Stimulated activated CD4-positive, alpha-beta T cell treated with anti-CD3 and anti-CD28 coated beads, Interleukin-4, amount 100 ng/mL, for 4 hours (primary cell): ENCODE data around the gene RERE.
"Not testable (repeated sequence)": the region's sequence is repeated elsewhere in the genome, so short reads cannot be mapped to it uniquely, and the experiment has no call there.

Experiments
- DNase-seq, 2 experiments: peaks; one replicate each; pipeline ENCODE4 v3.0.0-alpha.2; 2020

Gene RERE

DNA sequence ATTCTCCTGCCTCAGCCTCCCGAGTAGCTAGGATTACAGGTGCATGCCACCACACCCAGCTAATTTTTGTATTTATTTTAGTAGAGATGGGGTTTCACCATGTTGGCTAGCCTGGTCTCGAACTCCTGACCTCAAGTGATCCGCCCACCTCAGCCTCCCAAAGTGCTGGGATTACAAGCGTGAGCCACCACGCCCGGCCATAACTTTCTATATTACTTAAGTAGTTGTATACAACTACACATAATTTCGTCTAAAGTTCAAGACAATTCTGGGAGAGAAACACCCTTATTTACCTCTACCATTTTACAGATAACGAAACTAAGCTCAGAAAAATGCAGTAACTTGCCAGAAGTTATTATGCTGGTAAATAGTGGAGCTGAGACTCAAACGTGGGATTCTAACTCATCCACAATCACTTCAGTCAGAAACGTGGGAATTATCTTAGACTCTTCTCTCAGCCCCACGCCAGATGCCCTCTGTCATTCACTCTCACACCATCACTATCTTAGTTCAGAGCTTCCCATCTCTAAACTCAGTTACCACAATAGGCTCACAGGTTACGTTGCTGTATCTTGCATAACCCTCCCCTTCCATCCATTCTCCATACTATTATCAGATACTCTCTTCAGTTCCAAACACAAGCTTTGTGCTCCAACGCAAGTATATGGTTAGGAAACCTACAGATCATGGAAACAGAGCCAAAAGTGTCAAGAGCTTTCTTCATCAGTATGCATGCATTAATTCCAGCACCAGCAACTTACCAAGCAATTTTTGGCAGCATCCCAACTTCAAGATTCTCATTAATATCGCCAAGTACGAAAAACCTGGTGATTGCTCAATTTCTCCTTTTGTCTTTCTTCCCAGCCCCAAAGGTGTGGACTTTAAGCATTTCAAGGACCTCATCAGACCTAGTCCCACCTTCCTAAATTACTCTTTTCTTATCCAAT, 69.3 kb downstream of the RERE start:
- DNase-seq = no peak

DNA sequence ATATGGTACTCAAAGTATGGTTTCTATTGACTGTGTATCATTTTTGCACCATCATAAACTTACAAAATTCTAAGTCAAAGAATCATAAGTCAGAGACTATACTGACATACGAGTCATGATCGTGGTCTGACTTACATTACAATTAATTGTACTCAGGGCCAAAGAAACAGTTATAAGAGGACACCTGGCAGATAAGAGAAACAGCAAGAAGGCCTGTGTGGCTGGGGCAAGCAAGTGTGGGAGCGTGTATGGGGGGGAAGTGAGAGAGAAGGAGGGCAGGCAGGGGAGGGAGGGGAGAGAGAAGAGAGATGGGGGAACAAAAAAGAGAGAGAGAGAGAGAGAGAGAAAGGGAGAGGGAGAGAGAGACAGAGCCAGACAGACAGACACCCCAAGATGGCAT, 70.9 kb downstream of the RERE start:
- no peak for DNase-seq

DNA sequence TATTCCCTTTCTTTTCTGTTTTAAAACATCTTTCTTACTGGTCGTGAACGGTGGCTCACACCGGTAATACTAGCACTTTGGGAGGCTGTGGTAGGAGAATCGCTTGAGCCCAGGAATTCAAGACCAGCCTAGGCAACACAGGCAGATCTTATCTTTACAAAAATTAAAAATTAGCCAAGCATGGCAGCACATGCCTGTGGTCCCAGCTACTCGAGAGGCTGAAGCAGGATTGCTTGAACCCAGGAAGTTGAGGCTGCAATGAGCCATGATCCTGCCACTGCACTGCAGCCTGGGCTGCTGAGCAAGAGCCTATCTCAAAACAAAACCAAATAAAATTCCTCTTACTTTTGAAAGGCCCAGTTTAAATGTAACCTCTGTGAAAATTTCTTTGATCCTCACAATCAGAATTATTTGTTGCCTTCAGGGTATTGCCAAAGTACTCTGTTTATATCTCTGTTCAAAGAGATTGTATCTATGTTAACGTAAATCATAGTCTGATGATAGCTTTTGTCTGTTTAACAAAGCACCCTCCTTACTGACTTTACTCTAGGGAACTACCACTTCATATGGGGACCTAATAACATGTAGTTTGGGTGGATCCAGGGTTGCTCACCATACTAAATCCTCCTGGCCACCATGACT, 71.6 kb downstream of the RERE start:
- no peak for DNase-seq

DNA sequence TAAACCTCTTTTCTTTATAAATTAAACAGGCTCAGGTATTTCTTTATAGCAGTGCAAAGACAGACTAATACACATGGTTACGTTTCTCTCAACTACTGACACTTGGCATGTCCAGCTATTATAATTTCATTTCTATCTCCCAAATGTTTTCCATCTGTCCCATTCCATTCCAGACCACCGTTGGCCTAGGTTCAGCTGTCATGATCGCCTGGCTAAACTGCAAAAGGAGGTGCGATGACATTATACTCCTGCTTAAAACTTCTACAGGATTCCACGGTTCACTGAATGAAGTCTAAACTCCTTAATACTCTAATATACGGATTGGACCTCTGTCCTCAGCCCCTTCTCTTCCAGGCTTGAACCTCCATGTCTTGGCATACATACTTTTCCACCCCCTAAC, 72.1 kb downstream of the RERE start:
- no peak for DNase-seq

DNA sequence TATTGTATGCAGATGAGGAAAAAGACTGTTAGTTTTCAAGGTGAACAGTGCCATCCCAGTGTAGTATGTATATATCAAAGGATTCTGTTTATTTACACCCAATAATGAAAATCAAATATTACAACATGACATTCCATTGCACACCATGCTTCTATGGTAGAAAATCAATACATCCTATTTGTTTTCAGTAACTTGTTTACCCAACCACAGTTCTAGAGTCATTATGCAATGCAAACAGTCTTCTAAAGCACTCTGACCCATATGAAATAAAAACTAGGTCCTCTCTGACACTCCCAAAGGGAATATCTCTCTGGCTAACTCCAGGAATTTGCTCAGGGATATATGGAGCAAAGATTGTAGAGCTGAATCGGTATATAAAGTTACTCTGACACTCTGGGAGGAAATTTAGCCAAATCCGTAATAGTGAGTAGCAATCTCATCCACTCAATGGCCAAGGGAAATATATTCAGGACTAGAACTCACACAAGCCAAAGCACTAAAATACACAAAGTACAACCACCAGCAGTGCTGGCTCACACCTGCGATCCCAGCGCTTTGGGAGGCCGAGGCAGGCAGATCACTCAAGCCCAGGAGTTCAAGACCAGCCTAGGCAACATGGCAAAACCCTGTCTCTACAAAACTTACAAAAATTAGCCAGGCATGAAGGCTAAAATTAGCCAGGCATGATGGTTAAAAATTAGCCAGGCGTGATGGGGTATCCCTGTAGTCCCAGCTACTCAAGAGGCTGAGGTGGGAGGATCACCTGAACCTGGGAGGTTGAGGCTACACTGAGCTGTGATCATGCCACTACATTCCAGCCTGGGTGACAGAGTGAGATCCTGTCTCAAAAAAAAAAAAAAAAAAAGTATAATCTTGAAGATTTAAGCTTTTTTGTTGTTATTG, 75.2 kb downstream of the RERE start:
- DNase-seq = no peak

DNA sequence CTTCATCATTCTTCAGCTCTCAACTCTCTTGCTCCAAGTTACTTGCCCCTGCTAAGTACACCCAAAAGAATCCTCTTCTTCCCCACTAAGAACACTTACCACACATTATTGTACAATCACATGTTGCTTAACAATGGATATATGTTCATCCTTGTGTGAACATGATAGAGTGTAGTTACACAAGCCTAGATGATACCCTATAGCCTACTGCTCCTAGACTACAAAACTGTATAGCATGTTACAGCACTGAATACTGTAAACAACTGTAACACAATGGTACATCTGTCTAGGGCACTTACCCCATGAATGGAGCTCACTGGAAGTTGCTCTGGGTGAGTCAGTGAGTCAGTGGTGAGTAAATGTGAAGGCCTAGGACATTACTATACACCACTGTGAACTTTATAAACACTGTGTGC, 77.4 kb downstream of the RERE start:
- DNase-seq = no peak

DNA sequence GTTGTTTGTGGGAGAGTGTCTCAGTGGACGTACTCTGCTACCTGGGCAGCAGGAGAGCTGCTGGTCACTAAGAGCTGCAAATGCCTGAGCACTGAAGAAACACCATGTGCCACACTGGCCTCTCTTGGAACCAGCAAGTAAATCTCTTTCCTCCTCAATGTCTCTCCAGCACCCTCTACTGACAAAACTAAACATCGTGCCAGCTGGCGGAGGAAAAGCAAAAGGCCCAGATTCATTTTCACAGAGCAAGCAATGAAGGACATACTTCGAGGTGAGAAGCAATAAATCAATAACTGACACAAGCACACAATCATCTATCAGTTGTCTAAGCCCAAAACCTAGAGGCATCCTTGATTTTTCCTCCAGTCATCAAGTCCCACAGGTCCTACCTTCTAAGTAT, 78.1 kb downstream of the RERE start:
- DNase-seq = no peak

DNA sequence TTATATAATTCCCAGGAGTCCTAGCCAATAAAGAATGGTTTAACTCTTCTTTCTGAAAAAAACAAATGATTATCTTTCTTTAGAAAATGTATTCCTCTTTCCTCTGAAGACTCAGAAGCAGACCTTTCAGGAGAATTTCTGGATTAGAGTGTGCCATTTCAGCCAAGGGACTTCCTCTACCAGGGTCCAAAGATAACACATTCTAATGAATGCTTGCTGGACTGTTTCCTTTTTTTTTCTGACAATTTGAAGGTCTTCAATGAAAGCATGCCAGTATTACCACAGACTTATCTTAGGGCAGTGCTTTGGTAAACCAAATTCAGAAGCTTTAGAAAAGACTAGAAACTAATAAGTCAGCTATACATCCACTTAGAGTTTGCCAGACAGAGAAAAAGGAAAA, 80.5 kb downstream of the RERE start:
- no peak for DNase-seq

DNA sequence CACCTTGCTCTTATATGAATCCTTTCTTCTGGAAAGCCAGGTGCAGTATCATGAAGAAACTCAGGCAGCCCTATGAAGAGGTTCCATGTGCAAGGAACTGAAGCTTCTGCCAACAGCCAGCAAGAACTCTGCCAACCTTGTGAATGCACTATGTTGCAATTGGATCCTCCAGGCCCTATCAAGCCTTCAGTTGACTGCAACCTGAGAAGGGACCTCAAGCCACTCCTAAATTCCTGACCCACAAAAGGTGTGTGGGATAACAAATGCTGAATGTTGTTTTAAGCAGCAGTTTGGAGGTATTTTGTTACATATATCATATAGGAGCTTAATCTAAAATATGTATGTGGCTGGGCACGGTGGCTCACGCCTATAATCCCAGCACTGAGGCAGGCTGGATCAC, 84.0 kb downstream of the RERE start:
- DNase-seq = no peak

DNA sequence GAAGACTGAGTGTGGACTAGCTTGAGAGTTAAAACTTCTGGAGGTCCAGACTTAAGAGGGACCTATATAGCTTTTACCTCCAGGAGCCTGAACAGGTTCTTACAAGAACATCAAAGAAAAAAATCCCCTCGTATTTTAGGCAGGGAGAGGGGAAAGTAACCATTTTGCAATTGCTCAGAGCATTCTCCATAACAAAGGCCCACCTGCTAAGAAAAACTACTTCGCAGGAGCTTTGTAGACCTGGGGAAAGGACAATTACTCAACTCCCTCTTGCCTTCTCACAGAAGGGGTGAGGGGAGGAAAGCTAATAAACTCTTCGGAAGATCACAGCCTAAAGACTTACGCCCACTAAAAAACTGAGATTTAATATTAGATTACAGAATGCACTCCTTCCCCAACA, 86.3 kb downstream of the RERE start:
- no peak for DNase-seq

DNA sequence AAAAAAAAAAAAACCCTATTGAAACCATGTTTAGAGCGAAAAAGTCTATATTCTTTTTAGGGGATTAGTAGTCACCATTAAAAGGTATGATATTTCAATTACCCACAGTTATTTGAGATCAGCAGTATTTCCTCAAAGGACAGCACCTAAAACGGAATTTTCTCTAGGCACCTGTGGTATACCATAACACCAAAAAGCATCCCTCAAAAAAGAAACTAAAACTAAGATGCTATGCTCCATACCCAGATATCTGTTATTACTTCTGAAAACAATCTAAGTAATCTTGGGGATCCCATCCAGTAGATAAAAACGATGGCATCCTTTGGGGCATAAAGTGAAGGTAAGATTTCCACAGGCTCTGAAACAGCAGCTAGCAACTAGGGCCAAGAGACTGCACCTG, 89.0 kb downstream of the RERE start:
- DNase-seq = no peak

DNA sequence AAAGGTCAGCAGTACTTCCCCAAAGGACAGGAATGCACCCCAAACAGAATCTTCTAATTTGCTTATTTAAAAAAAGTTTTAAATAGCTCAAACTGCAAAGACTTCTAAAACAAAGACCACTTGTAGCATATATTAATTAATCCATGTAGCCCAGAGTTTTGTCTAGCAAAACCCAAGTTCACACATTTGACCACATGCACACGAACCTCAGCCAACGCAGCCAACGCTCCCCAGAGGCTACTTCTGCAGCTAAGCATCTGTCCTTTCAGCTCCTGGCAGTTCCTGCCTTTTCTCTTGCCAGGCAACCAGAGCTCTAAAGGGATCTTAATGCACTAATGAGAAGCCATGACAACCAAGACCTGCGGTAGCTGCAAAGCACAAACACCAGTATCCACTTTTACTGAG, 89.6 kb downstream of the RERE start:
- DNase-seq = no peak

DNA sequence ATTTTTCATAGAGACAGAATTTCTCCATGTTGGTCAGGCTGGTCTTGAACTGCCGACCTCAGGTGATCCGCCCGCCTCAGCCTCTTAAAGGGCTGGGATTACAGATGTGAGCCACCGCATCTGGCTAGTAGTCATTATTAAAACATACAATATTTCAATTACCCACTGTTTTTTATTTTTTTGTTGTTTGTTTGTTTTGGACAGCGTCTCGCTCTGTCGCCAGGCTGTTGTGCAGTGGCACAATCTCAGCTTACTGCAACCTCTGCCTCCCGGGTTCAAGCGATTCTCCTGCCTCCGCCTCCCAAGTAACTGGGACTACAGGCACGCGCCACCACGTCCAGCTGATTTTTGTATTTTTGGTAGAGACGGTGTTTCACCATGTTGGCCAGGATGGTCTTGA, 90.1 kb downstream of the RERE start:
- DNase-seq = not testable (repeated sequence)

DNA sequence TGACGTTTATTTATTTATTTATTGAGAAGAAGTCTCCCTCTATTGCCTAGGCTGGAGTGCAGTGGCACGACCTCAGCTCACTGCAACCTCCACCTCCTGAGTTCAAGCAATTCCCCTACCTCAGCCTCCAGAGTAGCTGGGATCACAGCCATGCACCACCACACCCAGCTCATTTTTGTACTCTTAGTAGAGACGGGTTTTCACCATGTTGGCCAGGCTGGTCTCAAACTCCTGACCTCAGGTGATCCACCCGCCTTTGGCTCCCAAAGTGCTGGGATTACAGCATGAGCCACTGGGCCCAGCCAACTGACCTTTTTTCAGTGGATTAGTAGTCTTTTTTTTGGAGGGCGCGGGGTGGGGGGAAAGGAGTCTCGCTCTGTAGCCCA, 90.6 kb downstream of the RERE start:
- DNase-seq = not testable (repeated sequence)

DNA sequence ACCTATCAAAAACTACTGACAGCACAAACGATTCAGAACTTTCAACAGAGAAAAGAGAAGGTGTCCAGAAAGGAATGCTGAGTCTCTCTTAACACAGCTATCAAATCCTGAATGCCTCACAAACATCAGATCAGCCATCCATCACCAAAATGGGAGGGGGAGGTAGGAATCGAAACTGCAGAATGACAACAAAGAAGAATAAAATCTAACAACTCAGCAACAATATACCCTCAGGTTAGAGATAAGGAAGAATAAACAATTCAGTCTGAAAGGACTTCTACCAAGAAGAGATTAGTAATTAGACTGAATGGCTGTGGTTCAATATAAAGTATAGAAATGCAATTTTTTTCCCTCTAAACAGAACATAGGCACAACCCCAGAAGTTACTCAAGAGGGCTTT, 94.4 kb downstream of the RERE start:
- no peak for DNase-seq

DNA sequence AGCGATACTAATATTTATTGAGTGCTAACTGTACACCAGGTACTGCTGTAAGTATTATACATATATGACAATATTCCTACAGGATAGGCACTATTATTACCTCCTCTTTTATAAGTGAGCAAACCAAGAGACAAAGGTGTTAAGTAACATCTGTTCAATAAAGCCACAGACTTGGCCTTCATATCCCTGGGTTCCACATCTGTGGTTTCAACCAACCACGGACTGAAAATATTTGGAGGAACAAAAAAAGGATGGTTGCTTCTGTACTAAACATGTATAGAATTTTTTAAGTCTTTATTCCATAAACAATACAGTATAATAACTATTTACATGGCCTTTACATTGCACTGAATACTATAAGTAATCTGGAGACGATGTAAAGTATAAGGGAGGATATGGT, 95.1 kb downstream of the RERE start:
- no peak for DNase-seq

DNA sequence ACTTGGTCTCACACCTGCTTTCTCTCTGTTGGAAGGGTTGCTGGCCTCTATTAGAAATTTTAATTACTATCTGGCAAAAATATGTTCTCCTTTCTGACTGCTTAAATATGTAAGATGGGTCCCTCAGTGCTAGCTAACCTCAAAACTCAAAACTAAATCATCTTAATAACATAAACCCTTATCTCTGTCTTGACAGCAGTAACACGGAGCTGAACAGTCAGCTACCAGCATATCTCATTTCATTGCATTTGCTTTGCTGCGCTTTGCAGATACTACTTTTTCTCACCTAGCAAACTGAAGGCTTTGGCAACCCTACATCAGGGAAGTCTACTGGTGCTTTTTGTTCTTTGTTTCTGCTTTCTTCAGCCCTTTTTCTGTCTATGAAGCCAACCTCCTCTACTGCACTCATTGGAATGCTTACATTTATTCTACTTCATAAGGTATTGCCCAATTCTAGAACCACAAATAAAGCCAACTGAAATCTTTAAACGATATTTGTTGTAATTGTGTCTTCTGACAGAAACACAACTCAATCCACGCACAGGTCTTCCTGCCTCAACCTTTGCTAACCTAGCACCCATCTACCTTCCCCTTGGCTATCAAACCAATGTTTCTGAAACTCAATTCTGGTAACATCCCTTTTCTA, 95.6 kb downstream of the RERE start:
- no peak for DNase-seq

DNA sequence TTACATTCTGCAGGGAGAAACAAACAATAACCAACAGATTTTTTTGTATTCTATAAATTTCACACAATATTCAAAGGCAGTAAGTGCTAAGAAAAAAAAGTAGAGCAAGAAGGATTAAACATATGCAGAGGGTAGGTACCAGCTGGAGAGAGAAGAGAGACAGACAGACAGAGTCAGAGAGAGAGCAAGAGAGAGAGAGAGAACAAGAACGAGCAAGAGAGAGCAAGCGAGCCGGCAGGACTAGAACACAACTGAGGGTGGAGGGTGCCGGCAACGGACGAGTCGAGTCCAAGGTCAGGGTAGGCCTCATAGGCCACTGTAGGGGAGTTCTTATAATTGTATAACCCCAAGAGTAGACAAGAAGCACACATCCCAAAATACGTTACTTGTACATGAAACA, 97.1 kb downstream of the RERE start:
- DNase-seq = no peak

DNA sequence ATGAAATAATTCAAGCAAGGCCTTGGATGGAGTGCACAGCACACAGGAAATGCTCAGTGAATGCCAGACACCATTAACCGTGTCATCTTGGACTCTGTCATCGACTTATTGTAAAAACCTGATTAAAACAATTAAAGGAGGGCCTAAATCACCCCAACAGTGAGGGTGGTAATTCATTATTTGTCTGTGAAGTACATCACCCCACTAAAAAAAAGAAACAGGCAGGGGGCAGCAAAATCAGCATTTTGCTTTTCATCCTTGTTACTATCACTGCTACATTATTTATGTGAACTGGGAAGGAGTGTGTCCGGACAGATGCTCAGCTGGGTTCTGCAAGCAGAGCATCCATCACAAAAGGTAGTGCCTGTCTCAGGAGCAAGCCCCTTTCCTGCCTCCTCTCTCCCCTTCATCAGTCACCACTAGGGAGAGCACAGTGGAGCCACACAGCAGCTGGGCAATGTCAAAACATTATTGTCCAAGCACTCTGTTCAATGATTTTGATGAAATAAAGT, 98.5 kb downstream of the RERE start:
- DNase-seq = no peak

DNA sequence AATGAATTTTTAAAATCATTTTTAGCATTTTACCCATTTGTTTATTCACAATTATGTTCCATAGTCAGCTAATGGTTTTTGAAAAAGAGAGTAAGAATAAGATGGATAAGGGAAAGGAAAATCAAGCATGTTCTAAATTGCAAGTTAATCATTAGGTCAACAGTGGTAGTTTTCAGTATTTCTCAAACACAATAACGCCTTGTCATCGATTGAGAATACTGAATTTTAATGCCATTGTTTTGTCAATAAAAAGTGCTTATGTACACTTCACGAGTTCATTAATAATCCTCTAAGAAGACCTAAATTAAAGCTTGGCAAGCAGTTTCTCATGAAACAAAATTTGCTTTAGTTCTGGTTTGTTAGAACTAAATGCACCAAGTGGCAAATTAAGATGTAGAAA, 100.3 kb downstream of the RERE start:
- DNase-seq = no peak

DNA sequence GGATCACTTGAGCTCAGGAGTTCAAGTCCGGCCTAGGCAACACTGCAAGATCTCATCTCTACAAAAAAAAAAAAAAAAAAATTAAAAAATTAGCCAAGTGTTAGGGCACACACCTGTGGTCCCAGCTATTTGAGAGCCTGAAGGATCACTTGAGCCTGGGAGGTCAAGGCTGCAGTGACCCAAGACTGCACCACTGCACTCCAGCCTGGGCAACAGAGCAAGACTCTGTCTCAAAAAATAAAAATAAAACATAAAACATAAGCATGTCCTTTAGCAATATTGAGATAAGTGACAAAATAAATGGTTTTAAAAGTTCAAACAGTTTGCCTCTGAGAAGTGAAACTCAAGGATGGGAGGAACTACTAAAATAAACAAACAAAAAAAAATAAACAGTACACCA, 101.2 kb downstream of the RERE start:
- no peak for DNase-seq

DNA sequence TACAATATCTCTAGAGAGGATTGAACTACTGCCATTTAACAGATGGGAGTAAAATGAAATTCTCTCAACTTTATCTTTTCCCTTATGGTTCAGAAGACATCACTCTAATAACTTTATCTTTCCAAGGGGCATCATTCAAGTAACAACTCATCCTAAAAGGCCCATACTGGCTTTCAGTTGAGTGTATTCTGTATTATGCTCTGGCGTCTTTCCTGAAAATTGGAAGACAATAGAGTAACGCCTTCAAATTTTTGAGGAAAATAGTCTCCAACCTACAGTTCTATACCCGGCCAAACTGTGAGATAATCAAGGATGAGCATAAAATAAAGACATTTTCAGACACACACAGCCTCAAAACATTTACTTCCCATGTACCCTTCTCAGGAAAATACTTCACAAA, 103.3 kb downstream of the RERE start:
- no peak for DNase-seq
